DOHH2 (cell line): ENCODE data around the gene PRKAR1B.

Experiments
- H3F3A ChIP-seq: fragments of 200-600 bp; sonication (generic), shearing (Covaris generic); 2 replicates; pipeline ENCODE4 v1.6.0; 2016; ENCODE audit warnings: antibody characterized with exemption, mild to moderate bottlenecking; ENCODE audit not compliant: control insufficient read depth, insufficient read depth
- H3K27ac ChIP-seq: fragments of 200-600 bp; sonication (generic); 2 replicates; pipeline ENCODE4 v1.5.1; 2014; ENCODE audit warnings: low read depth, mild to moderate bottlenecking, low read length, moderate library complexity
- H3K27me3 ChIP-seq: fragments of 200-600 bp; sonication (generic); 2 replicates; pipeline ENCODE4 v1.6.1; 2014; ENCODE audit warnings: mild to moderate bottlenecking, low read length, mixed read lengths; ENCODE audit not compliant: control insufficient read depth
- H3K36me3 ChIP-seq: fragments of 200-600 bp; sonication (generic); 2 replicates; pipeline ENCODE4 v1.6.1; 2014; ENCODE audit warnings: mild to moderate bottlenecking, low read length, moderate library complexity, mixed read lengths; ENCODE audit not compliant: control insufficient read depth
- H3K4me1 ChIP-seq: fragments of 200-600 bp; sonication (generic); 2 replicates; pipeline ENCODE4 v1.6.1; 2014; ENCODE audit warnings: mild to moderate bottlenecking, low read length, mixed read lengths; ENCODE audit not compliant: control insufficient read depth
- H3K4me2 ChIP-seq: fragments of 200-600 bp; sonication (generic); 2 replicates; pipeline ENCODE4 v1.6.0; 2014; ENCODE audit warnings: mild to moderate bottlenecking, low read length, moderate library complexity
- H3K4me3 ChIP-seq: fragments of 200-600 bp; sonication (generic); 2 replicates; pipeline ENCODE4 v1.5.1; 2014; ENCODE audit warnings: mild to moderate bottlenecking, low read length, mixed read lengths
- H3K79me2 ChIP-seq: fragments of 200-600 bp; sonication (generic); 2 replicates; pipeline ENCODE4 v1.6.1; 2014; ENCODE audit warnings: mild to moderate bottlenecking, low read length, mixed read lengths; ENCODE audit not compliant: control insufficient read depth
- H3K9me2 ChIP-seq: fragments of 200-600 bp; sonication (generic); replicated peaks from 2 replicates; pipeline ENCODE4 v1.6.1; 2014; ENCODE audit warnings: mild to moderate bottlenecking, low read length, mixed read lengths; ENCODE audit not compliant: control insufficient read depth
- H3K9me3 ChIP-seq: fragments of 200-600 bp; sonication (generic); 2 replicates; pipeline ENCODE4 v1.6.1; 2014; ENCODE audit warnings: antibody characterized with exemption, low read length, mixed read lengths; ENCODE audit not compliant: control insufficient read depth, insufficient read depth
- H4K20me1 ChIP-seq: fragments of 200-600 bp; sonication (generic); 2 replicates; pipeline ENCODE4 v1.6.0; 2014; ENCODE audit warnings: low read depth, mild to moderate bottlenecking, antibody characterized with exemption, low read length, moderate library complexity; ENCODE audit not compliant: control insufficient read depth, insufficient read depth
- EZH2phosphoT487 ChIP-seq: fragments of 200-600 bp; sonication (generic); IDR thresholded peaks from 2 replicates; pipeline ENCODE4 v1.6.1; 2017; ENCODE audit warnings: borderline replicate concordance, mild to moderate bottlenecking, antibody characterized with exemption, low read length, moderate library complexity, mixed read lengths
- TF ChIP-seq, protein P1 (sequence below): fragments of 200-600 bp; sonication (generic); IDR thresholded peaks from one replicate; pipeline ENCODE4 v1.5.1; 2014; ENCODE audit warnings: antibody characterized with exemption, mild to moderate bottlenecking, low read depth, low read length; ENCODE audit not compliant: poor library complexity, severe bottlenecking

Gene PRKAR1B

DNA sequence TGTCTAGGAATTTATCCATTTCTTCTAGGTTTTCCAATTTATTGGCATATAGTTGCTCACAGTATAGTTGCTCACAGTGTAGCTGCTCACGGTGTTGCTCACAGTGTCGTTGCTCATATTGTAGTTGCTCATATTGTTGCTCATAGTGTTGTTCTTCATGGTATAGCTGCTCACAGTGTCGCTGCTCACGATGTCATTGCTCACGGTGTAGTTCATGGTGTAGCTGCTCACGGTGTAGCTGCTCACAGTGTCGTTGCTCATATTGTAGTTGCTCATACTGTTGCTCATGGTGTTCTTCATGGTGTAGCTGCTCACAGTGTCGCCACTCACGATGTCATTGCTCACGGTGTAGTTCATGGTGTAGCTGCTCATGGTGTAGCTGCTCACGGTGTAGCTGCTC is 7.7 kb upstream of the PRKAR1B start:
- TF ChIP-seq EZH2phosphoT487 = no peak
- TF ChIP-seq, protein P1, sequence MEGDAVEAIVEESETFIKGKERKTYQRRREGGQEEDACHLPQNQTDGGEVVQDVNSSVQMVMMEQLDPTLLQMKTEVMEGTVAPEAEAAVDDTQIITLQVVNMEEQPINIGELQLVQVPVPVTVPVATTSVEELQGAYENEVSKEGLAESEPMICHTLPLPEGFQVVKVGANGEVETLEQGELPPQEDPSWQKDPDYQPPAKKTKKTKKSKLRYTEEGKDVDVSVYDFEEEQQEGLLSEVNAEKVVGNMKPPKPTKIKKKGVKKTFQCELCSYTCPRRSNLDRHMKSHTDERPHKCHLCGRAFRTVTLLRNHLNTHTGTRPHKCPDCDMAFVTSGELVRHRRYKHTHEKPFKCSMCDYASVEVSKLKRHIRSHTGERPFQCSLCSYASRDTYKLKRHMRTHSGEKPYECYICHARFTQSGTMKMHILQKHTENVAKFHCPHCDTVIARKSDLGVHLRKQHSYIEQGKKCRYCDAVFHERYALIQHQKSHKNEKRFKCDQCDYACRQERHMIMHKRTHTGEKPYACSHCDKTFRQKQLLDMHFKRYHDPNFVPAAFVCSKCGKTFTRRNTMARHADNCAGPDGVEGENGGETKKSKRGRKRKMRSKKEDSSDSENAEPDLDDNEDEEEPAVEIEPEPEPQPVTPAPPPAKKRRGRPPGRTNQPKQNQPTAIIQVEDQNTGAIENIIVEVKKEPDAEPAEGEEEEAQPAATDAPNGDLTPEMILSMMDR = no peak
- Histone ChIP-seq H3K9me3 (peaks cover 32% of the 10 kb centered on the region), H3K4me1 (no peaks in the 10 kb centered on the region), H4K20me1 (0 out of 2 replicates have a peak, but pooled peaks cover 5% of the 10 kb centered on the region), H3K27me3 (no peaks in the 10 kb centered on the region), H3K79me2 (peaks cover 98% of the 10 kb centered on the region), H3K4me3 (no peak overlapping the region), H3K27ac (no peak overlapping the region), H3K4me2 (no peak overlapping the region), H3K9me2 (no peaks in the 10 kb centered on the region), H3K36me3 (peaks cover 84% of the 10 kb centered on the region), H3F3A (no peaks in the 10 kb centered on the region)

- Histone ChIP-seq H3K36me3 (peaks cover 84% of the 10 kb centered on the region), H3K9me2 (no peaks in the 10 kb centered on the region), H3K4me1 (no peaks in the 10 kb centered on the region), H3K27ac (no peak overlapping the region), H4K20me1 (0 out of 2 replicates have a peak, but pooled peaks cover 5% of the 10 kb centered on the region), H3K9me3 (peaks cover 32% of the 10 kb centered on the region), H3K4me2 (no peak overlapping the region), H3K79me2 (peaks cover 98% of the 10 kb centered on the region), H3F3A (no peaks in the 10 kb centered on the region), H3K27me3 (no peaks in the 10 kb centered on the region), H3K4me3 (no peak overlapping the region)
- TF ChIP-seq EZH2phosphoT487 = no peak
- TF ChIP-seq, protein P1 = no peak
Observed at GRCh38 chr7:734214-734613, 7.1 kb upstream of the PRKAR1B start.

GRCh38 chr7:732556-732955 is 5.5 kb upstream of the PRKAR1B start:
- H3K79me2 ChIP-seq = peaks cover 98% of the 10 kb centered on the region
- TF ChIP-seq EZH2phosphoT487 = no peak
- TF ChIP-seq, protein P1 = no peak
- no peak overlapping the region for H3K4me3 ChIP-seq
- H3K4me1 ChIP-seq = peaks cover 11% of the 10 kb centered on the region
- H3K9me3 ChIP-seq = peaks cover 32% of the 10 kb centered on the region
- no peak overlapping the region for H3K27ac ChIP-seq
- H3K4me2 ChIP-seq = no peak overlapping the region
- no peaks in the 10 kb centered on the region for H3K9me2 ChIP-seq
- H3F3A ChIP-seq = no peaks in the 10 kb centered on the region
- H3K27me3 ChIP-seq = no peaks in the 10 kb centered on the region
- peaks cover 81% of the 10 kb centered on the region for H3K36me3 ChIP-seq
- 0 out of 2 replicates have a peak, but pooled peaks cover 3% of the 10 kb centered on the region for H4K20me1 ChIP-seq

DNA sequence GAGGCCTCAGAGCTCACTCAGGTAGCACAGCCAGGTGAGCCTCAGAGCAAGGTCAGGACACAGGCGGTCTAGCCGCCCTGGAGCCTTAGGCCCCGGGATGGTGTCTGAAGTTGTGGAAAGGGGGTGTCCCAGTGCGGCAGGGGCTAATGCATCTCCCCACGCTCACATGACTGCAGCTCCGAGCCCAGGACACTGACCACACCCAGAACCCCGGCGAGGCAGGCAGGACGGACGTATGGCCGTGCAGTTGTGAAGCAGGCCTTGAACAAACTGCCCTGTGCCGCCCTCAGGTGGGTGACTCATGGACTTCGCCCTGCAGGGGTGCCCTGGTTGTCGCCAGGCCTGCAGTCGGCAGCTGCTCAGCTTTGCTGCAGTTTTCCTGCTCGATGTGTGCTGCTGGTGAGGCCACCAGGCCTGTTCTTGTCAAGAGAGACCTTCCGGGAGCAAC is 5.0 kb upstream of the PRKAR1B start:
- H3K27me3 ChIP-seq = no peaks in the 10 kb centered on the region
- H3K4me3 ChIP-seq = no peak overlapping the region
- TF ChIP-seq, protein P1 = no peak
- TF ChIP-seq EZH2phosphoT487 = no peak
- H3K4me1 ChIP-seq = peaks cover 11% of the 10 kb centered on the region
- H3K79me2 ChIP-seq = peaks cover 98% of the 10 kb centered on the region
- no peak overlapping the region for H3K4me2 ChIP-seq
- peaks cover 78% of the 10 kb centered on the region for H3K36me3 ChIP-seq
- H3K27ac ChIP-seq = no peak overlapping the region
- H4K20me1 ChIP-seq = 0 out of 2 replicates have a peak, but pooled peaks cover 3% of the 10 kb centered on the region
- H3K9me3 ChIP-seq = peaks cover 32% of the 10 kb centered on the region
- no peaks in the 10 kb centered on the region for H3K9me2 ChIP-seq
- no peaks in the 10 kb centered on the region for H3F3A ChIP-seq
